ENCODE data around the gene CNTN6.

DNA sequence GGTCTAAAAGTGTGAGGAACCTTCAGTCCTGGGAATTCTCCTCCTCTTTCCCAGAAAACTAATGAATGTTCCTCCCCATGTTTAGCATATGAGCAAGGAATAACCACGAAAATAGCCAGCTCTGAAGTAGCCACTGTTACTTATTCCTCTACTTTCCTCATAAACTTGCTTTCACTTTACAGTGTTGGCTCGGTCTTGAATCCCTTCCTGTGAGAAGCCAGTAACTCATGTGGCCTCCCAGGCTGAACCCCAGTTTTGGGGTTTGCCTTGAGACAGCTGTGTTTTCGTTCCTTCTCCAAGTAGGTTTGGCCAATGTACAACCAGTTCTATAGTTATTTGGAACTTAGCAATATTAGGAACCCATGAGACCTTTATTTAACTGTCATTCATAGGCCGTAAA lies 195.0 kb downstream of the CNTN6 start:
- TF ChIP-seq TAF1 (IDR thresholded peaks at IDR 0.05; ENCODE audit: borderline replicate concordance, insufficient read depth, low read length) (no peak), POLR2AphosphoS5 (IDR thresholded peaks at IDR 0.05; ENCODE audit: low read depth, low read length) (no peak)
- TF ChIP-seq, protein P1, sequence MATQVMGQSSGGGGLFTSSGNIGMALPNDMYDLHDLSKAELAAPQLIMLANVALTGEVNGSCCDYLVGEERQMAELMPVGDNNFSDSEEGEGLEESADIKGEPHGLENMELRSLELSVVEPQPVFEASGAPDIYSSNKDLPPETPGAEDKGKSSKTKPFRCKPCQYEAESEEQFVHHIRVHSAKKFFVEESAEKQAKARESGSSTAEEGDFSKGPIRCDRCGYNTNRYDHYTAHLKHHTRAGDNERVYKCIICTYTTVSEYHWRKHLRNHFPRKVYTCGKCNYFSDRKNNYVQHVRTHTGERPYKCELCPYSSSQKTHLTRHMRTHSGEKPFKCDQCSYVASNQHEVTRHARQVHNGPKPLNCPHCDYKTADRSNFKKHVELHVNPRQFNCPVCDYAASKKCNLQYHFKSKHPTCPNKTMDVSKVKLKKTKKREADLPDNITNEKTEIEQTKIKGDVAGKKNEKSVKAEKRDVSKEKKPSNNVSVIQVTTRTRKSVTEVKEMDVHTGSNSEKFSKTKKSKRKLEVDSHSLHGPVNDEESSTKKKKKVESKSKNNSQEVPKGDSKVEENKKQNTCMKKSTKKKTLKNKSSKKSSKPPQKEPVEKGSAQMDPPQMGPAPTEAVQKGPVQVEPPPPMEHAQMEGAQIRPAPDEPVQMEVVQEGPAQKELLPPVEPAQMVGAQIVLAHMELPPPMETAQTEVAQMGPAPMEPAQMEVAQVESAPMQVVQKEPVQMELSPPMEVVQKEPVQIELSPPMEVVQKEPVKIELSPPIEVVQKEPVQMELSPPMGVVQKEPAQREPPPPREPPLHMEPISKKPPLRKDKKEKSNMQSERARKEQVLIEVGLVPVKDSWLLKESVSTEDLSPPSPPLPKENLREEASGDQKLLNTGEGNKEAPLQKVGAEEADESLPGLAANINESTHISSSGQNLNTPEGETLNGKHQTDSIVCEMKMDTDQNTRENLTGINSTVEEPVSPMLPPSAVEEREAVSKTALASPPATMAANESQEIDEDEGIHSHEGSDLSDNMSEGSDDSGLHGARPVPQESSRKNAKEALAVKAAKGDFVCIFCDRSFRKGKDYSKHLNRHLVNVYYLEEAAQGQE (IDR thresholded peaks at IDR 0.05; ENCODE audit: insufficient read depth in 1 of 2, low read depth in 2 of 2, low read length in 2 of 2) = no peak
